Esophagus (tissue), 2 donors: ENCODE measurements around the gene GPSM3. TPM values are rescaled to one million over a fixed set of nuclear protein-coding genes. Genes with fewer than 3 reads are reported as not detected.
"Not testable (repeated sequence)": the region's sequence is repeated elsewhere in the genome, so short reads cannot be mapped to it uniquely, and the experiment has no call there.

Experiments
- H3K27ac ChIP-seq, 2 donors: one replicate each; pipeline ENCODE4 v1.5.1; 2013; ENCODE audit warnings: low read depth in 2 of 2, mild to moderate bottlenecking in 2 of 2, inconsistent platforms in 1 of 2, low read length in 1 of 2, moderate library complexity in 1 of 2
- H3K27me3 ChIP-seq, 2 donors: one replicate each; pipeline ENCODE4 v1.6.1; 2013; ENCODE audit warnings: low read length in 2 of 2, control low read depth in 1 of 2, mild to moderate bottlenecking in 1 of 2; ENCODE audit not compliant: insufficient read depth in 2 of 2, control insufficient read depth in 1 of 2
- H3K36me3 ChIP-seq, 2 donors: one replicate each; pipeline ENCODE4 v1.6.1; 2013; ENCODE audit warnings: low read length in 1 of 2; ENCODE audit not compliant: control insufficient read depth in 2 of 2, insufficient read depth in 2 of 2
- H3K4me1 ChIP-seq, 2 donors: one replicate each; pipeline ENCODE4 v1.6.1; 2013; ENCODE audit warnings: low read length in 1 of 2; ENCODE audit not compliant: control insufficient read depth in 2 of 2, insufficient read depth in 2 of 2
- H3K4me3 ChIP-seq, 2 donors: one replicate each; pipeline ENCODE4 v1.5.1; 2013; ENCODE audit warnings: low read length in 2 of 2, mild to moderate bottlenecking in 2 of 2, low read depth in 1 of 2, moderate library complexity in 1 of 2
- H3K9me3 ChIP-seq, 2 donors: one replicate each; pipeline ENCODE4 v1.6.1; 2013; ENCODE audit warnings: mild to moderate bottlenecking in 2 of 2, low read depth in 1 of 2, low read length in 1 of 2, moderate library complexity in 1 of 2; ENCODE audit not compliant: control insufficient read depth in 2 of 2, insufficient read depth in 1 of 2
- WGBS, 2 donors: extraction: QIAGEN DNeasy Blood & Tissue Kit; methylation state at CpG; one replicate each; pipeline ENCODE4 v1.1.7; 2013; 5-methylcytosine and 5-hydroxymethylcytosine counted together
- polyA plus RNA-seq, 2 donors: library from polyadenylated mRNA; stranded (reverse); fragments of 200-250 nt; gene quantifications; one replicate each; pipeline ENCODE4 v1.2.3, GENCODE V29; 2013
- donor health status: healthy with polysubstance abuse.
- donor health status: Bipolar disorder and iron deficiency.

Gene GPSM3
- polyA plus RNA-seq, 2 donors, result 4.0 to 4.6 TPM

DNA sequence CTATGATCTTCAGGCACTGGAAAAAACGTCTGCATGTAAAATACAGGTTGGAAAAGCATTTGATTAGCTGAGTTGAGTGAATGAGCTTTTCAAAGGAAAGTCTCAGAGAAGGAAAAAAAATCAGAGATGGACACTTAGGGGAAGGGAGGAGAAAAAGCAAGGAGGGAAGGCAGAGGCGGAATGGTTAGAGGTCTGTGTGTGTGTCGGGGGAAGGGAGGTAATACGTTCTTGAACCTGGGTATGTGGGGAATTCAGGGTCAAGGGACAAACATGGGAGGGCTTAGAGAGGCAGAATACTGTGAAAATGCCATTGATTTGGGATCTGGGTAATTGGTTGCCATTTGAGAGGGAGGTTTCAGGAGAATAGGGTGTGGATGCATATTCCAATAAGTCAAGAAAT lies 45.8 kb downstream of the GPSM3 start:
- Histone ChIP-seq H3K27ac (no peak overlapping the region), H3K36me3 (no peaks in the 10 kb centered on the region), H3K27me3 (no peaks in the 10 kb centered on the region), H3K4me1 (no peaks in the 10 kb centered on the region), H3K4me3 (no peak overlapping the region), H3K9me3 (no peaks in the 10 kb centered on the region)
- 52 to 59% methylated on average over 4 of the region's 4 CpGs for WGBS, 2 donors

DNA sequence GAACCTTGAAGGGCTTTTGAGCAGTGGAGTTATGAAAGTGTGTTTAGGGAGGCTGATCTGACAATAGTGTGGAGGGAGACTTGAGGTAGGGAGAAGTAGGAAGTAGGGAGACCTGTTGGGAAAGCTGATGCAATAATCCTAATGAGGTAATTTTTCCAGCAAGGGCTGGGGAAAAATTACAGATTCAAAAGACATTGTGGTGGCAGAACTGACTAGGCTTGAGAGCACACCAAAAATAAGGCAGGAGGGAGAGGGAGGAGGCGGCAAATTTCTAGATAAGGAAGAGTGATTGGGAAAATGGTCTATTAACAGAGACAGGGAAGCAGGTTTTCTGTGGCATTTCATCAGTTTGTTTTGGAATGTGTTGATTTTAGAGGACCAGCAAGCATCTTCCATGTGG lies 46.2 kb downstream of the GPSM3 start:
- no peak overlapping the region for H3K27ac ChIP-seq
- H3K4me3 ChIP-seq, result no peak overlapping the region
- no peaks in the 10 kb centered on the region for H3K27me3 ChIP-seq
- H3K36me3 ChIP-seq, result no peaks in the 10 kb centered on the region
- no peaks in the 10 kb centered on the region for H3K9me3 ChIP-seq
- 91 to 92% methylated on average over 1 of the region's 1 CpG for WGBS, 2 donors
- H3K4me1 ChIP-seq, result no peaks in the 10 kb centered on the region

DNA sequence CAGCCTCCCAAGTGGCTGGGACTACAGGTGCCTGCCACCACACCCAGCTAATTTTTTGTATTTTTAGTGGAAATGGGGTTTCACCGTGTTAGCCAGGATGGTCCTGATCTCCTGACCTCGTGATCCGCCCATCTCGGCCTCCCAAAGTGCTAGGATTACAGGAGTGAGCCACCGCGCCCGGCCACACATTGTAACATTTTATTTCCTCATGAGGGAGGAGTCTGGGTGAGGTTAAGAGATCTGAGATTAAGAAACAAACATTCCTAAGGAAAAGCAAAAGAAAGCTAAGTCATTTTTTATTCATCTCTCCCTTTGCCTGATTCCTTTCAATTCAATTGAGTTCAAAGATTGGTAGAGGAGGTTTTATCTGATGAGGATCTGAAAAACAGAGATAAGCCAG lies 48.2 kb downstream of the GPSM3 start:
- not testable (repeated sequence) for H3K9me3 ChIP-seq, H3K27me3 ChIP-seq, H3K36me3 ChIP-seq, H3K4me3 ChIP-seq, H3K4me1 ChIP-seq, H3K27ac ChIP-seq
- WGBS, 2 donors, result 62 to 72% methylated on average over 7 of the region's 7 CpGs

Other genes with a start within 250 kb of the GPSM3 start
- 10 to 100 TPM; 15.9 to 19.6 TPM for gene CFB, start 246.5 kb downstream of the GPSM3 start, polyA plus RNA-seq
- gene NELFE, start 233.7 kb downstream of the GPSM3 start, polyA plus RNA-seq, result 10 to 100 TPM; 30.2 to 49.3 TPM
- 10 to 100 TPM; 39.1 to 58.0 TPM for gene SKIC2, start 233.5 kb downstream of the GPSM3 start, polyA plus RNA-seq
- 10 to 100 TPM; 11.8 to 16.5 TPM for gene DXO, start 220.5 kb downstream of the GPSM3 start, polyA plus RNA-seq
- gene C4A, start 210.6 kb downstream of the GPSM3 start, polyA plus RNA-seq, result 10 to 100 TPM in 1 of 2 donors, 1 to 10 TPM in 1; 6.9 to 13.1 TPM
- gene C4B, start 177.8 kb downstream of the GPSM3 start, polyA plus RNA-seq, result 10 to 100 TPM in 1 of 2 donors, 1 to 10 TPM in 1; 5.3 to 15.0 TPM
- under 1 TPM; 0.43 to 0.47 TPM for gene CYP21A2, start 154.2 kb downstream of the GPSM3 start, polyA plus RNA-seq
- 10 to 100 TPM; 14.8 to 15.5 TPM for gene TNXB, start 83.3 kb downstream of the GPSM3 start, polyA plus RNA-seq
- 10 to 100 TPM; 47.5 to 60.2 TPM for gene ATF6B, start 64.4 kb downstream of the GPSM3 start, polyA plus RNA-seq
- gene FKBPL, start 62.4 kb downstream of the GPSM3 start, polyA plus RNA-seq, result 10 to 100 TPM in 1 of 2 donors, 1 to 10 TPM in 1; 8.1 to 13.7 TPM
- gene PRRT1, start 40.7 kb downstream of the GPSM3 start, polyA plus RNA-seq, result 1 to 10 TPM; 1.8 to 2.3 TPM
- 10 to 100 TPM; 20.7 to 21.6 TPM for gene PPT2, start 38.5 kb downstream of the GPSM3 start, polyA plus RNA-seq
- 10 to 100 TPM; 18.5 to 27.7 TPM for gene EGFL8, start 28.0 kb downstream of the GPSM3 start, polyA plus RNA-seq
- gene AGPAT1, start 16.6 kb downstream of the GPSM3 start, polyA plus RNA-seq, result 10 to 100 TPM; 15.3 to 18.3 TPM
- 10 to 100 TPM; 36.3 to 44.9 TPM for gene RNF5, start 14.2 kb downstream of the GPSM3 start, polyA plus RNA-seq
- gene AGER, start 8.4 kb downstream of the GPSM3 start, polyA plus RNA-seq, result 1 to 10 TPM; 3.5 to 8.3 TPM
- 10 to 100 TPM; 29.4 to 49.8 TPM for gene PBX2, start 2.4 kb downstream of the GPSM3 start, polyA plus RNA-seq
- 10 to 100 TPM in 1 of 2 donors, 1 to 10 TPM in 1; 6.5 to 17.8 TPM for gene NOTCH4, start 31.4 kb upstream of the GPSM3 start, polyA plus RNA-seq
- not detected for gene TSBP1, start 179.3 kb upstream of the GPSM3 start, polyA plus RNA-seq
- not detected for gene BTNL2, start 214.5 kb upstream of the GPSM3 start, polyA plus RNA-seq
- gene HLA-DRA, start 247.2 kb upstream of the GPSM3 start, polyA plus RNA-seq, result 100 to 1,000 TPM in 1 of 2 donors, 10 to 100 TPM in 1; 25.7 to 132 TPM